ENCODE results near the gene ZNF503.

ZNF503 gene

GRCh38 chr10:75431180-75432111 is 29.9 kb upstream of the ZNF503 start, which contains the start of gene LRMDA:
Gene LRMDA (plus strand): TSS chr10:75431624.
- no peak for DNase-seq

- no peak for DNase-seq
These were observed 28.6 kb upstream of the ZNF503 start for GRCh38 chr10:75430000-75430763.

- no peak for DNase-seq
These were observed 27.7 kb upstream of the ZNF503 start for GRCh38 chr10:75429159-75429827.

- DNase-seq: no peak
These were observed 27.0 kb upstream of the ZNF503 start for GRCh38 chr10:75428434-75429158.

GRCh38 chr10:75427951-75428350 is 26.4 kb upstream of the ZNF503 start:
- no peak for DNase-seq

- DNase-seq: no peak
These were observed 25.3 kb upstream of the ZNF503 start for GRCh38 chr10:75426880-75427279.

GRCh38 chr10:75425291-75426079 is 23.9 kb upstream of the ZNF503 start:
- DNase-seq: no peak

GRCh38 chr10:75424571-75424970 is 23.0 kb upstream of the ZNF503 start:
- DNase-seq: no peak

GRCh38 chr10:75422913-75423312 is 21.3 kb upstream of the ZNF503 start:
- no peak for DNase-seq

- no peak for DNase-seq
These were observed 17.1 kb upstream of the ZNF503 start for GRCh38 chr10:75418712-75419111.

- no peak for DNase-seq
These were observed 16.7 kb upstream of the ZNF503 start for GRCh38 chr10:75418293-75418692.

GRCh38 chr10:75417522-75417927 is 16.0 kb upstream of the ZNF503 start:
- no peak for DNase-seq

- DNase-seq: no peak
These were observed 13.0 kb upstream of the ZNF503 start for GRCh38 chr10:75414527-75414926.

GRCh38 chr10:75410132-75411005 is 8.8 kb upstream of the ZNF503 start:
- no peak for DNase-seq

GRCh38 chr10:75408911-75409885 is 7.6 kb upstream of the ZNF503 start:
- DNase-seq: peak in 1 of 4 experiments; percentile 10

GRCh38 chr10:75408509-75408875 is 6.9 kb upstream of the ZNF503 start:
- DNase-seq: no peak

- DNase-seq: no peak
These were observed 6.3 kb upstream of the ZNF503 start for GRCh38 chr10:75407713-75408508.

GRCh38 chr10:75407224-75407712 is 5.7 kb upstream of the ZNF503 start:
- no peak for DNase-seq

All from activated CD4-positive, CD25-positive, alpha-beta regulatory T cell (primary cell).